Glomerular endothelial cell (primary cell): ENCODE results near the gene ZC3H12C. TPM values are rescaled to one million over a fixed set of nuclear protein-coding genes. Genes with fewer than 3 reads are reported as not detected.
"Not testable (repeated sequence)": the region's sequence is repeated elsewhere in the genome, so short reads cannot be mapped to it uniquely, and the experiment has no call there.

Experiments
- DNase-seq: peaks from one replicate; pipeline ENCODE4 v3.0.0-alpha.2; 2011; ENCODE audit warnings: low read depth, low spot score; ENCODE audit errors: extremely low read depth
- total RNA-seq: library from RNA; depleted of rRNA; stranded (reverse); fragments of >200 nt; gene quantifications from 2 replicates; pipeline ENCODE4 v1.2.3, GENCODE V29; 2015

ZC3H12C gene
- total RNA-seq, 1 donor from 2014 or later = 16.8 TPM

DNA sequence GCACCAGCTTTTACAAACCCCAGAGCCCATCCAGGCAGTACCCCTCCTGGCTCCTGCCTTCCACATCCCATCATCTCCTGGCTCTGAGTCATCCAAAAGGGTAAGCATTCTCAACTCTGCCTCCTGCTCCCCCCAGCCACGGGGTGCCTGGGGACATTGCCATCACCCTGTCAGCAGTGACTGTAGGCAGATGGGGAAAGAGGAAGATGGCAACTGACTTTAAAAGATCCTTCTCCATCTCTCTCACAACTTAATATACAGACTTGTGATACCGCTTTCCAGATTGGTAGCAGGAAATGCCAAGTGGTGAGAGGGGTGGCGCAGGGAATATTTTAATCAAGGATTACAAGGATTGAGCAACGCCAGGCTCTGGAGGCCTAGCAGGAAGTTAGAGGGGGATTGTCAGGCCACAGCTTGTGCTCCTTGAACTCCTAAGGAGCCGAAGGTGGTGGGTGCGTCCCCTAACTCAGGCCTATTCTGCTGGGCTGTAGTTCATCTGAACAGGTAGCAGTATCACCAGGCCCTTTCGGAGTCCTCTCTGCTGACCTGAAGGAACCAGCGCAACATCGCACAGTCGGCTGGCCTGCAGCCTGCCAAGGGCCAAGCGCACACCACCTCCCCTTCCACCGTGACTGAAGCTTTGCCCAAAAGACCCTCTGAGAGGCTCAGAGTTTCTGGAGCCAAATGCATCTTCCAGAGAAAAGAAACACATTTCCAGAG is 83.3 kb downstream of the ZC3H12C start:
- no peak for DNase-seq

DNA sequence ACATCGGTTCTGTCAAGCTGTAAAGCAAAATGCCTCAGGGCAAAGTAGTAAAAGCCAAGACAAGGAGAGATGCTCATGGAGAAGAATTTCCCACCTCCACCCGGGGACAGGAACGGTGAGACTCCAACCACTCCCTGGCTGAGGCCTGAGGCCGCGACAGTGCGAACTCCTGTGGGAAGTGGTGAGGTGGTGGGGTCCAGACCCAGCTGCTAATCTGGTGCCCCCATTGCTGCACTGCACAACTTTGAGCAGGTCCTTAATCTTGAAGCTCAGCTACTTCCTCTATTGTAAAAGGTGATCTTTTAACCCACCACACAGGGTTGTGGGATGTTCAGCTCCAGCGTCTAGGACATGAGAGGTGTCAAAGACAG is 83.9 kb downstream of the ZC3H12C start:
- DNase-seq = no peak

DNA sequence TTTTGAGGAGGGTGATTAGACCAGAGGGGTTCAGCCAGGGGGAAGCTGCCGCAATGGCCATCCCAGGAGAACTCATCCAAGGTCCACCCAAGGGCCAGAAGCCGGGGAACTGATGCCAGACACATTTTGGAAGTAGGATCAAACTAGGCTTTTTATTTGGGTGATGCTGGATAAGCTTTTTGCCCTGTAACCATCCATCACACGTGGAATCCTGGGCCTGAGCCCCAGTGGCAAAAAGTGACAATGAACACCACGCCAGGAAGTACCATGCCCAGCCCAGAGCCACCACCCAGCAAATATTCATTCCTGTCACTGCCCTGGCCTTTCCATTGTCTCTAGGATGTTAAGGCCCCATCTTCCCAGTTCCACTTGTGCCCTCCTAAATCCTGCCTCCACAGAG is 85.9 kb downstream of the ZC3H12C start:
- no peak for DNase-seq

DNA sequence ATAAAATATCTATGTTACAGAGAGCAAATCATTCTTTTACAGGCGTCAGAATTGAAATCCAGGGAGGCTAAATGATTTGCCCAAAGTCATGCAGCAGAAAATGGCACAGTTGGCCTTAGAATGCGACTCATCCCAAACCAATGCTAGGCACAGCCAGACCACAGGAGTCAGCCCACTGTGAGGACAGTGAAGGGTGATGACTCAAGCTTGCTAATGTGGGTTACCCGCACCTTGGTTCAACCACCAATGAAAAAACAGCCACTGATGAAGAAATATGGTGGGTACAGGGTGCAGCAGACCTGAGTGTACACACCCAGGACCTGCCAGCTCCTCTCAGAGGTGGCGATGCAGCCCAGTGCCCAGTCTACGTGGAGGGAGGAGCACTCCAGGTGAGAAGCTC is 89.7 kb downstream of the ZC3H12C start:
- DNase-seq = no peak

DNA sequence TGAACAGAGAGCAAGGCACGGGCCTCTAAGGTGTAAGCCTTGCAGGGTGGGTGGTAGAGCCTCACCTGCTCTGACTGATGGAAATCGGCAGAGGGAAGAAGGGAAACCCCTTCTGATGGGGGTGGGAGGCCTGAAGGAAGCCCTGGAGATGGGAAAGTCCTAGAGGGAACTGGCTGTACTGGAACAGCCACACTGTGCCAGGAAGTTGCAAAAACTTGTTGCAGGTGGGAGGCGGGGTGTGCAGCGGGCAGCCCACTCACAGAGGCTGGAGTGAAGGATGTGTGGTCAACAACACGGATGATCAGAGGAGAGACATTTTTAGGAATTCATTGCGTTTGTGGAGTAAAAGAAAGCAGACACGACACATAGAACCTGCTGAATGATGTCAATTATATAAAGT is 91.3 kb downstream of the ZC3H12C start:
- DNase-seq = no peak

DNA sequence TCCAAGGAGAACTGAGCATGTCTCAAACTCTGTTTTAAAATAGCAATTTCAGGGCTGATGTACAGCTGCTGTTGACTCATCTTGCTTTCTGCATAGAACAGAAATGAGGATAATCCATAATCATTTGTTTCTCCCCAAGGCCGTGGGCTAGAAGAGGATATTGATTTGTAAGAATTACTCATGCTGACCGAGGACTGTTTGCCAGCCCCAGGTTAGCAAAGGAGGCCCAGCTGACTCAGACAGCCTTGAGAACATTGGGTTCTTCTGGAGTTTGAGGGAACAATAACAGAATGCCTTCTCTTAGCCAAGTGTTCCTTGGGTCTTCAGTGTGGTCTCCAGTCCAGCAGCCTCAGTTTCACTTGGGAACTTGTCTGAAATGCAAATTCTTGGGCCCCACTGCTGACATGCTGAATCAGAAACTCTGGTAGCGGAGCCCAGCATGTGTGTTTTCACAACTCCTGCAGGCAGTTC is 92.0 kb downstream of the ZC3H12C start:
- no peak for DNase-seq

DNA sequence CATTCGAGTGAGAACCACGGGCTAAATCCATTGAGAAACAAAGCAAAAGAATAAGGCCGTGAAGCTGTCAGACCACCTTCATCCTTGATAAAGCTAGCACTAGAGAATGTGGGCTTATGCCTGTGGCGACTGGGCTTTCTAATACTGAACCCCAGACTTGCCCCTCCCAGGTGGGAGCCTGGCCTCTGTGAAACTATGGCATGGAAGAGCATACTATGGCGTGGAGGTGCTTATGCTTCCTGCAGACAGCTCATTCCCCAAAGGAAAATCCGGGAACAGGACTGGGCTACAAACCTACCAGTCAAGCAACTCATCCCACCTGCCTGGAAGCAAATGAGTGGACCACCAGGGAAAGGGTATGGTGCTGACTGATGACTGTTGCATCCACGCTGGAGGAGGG is 92.4 kb downstream of the ZC3H12C start:
- DNase-seq = no peak

DNA sequence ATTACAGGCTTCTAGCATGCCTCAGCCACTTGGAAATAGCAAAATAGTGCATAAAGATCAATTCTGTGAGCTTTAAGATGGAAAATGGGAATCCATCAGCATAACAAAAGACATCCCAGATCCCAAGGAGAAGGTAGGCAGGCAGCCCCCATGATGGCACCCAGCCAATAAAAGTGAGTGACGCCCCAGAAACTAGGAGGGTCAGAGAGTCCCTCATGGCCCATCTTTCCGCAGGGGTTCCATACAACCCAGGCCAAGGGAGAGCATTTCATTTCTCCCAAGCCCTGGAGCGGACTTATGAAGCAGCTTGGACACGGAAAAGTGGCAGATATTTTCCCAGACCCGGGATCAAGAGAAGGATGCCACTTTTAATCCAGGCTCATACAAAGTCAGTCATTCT is 93.3 kb downstream of the ZC3H12C start:
- DNase-seq = no peak

DNA sequence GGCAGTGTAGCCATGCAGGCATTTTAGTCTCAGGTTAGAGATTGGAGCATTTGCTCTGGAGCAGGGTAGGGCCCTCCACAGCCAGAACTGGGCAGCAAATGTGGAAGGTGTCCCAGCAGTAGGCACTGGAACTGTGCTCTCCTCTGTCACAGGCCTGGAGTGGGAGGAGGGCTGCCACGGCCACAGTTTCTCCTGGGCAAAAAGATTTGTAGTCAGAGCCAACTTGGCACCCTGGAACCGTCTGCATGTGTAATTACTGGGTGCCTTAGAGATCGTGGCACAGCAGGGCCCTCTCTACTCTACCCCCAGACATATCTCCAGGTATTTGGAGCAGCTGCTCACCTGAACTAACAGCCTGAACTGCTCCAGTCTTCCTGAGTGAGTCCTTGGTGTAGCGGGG is 93.7 kb downstream of the ZC3H12C start:
- no peak for DNase-seq

DNA sequence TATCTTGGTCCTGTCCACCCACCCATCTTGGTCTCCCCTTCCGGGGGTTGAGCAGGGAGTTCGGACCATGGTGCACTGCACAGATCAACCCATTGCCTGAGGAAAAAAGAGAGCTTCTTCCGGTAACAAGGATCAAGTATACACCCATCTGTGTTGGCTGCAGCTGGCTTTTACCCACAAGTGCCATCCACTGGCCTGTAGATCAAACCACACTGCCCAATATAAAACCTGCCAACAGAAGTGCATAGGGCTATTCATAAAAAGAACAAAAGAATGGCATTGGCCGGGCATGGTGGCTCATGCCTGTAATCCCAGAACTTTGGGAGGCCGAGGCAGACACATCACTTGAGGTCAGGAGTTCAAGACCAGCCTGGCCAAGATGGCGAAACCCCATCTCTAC is 94.5 kb downstream of the ZC3H12C start:
- no peak for DNase-seq

DNA sequence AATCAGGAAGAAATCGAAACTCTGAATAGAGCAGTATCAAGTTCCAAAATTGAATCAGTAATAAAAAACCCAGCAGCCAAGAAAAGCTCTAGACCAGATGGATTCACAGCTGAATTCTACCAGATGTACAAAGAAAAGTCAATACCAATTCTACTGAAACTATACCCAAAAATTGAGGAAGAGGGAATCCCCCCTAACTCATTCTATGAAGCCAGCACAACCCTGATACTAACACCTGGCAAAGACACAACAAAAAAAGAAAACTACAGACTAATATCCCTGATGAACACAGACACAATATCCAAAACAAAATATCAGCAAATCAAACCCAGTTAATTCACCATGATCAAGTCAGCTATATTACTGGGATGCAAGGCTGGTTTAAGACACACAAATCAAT is 97.7 kb downstream of the ZC3H12C start:
- no peak for DNase-seq

DNA sequence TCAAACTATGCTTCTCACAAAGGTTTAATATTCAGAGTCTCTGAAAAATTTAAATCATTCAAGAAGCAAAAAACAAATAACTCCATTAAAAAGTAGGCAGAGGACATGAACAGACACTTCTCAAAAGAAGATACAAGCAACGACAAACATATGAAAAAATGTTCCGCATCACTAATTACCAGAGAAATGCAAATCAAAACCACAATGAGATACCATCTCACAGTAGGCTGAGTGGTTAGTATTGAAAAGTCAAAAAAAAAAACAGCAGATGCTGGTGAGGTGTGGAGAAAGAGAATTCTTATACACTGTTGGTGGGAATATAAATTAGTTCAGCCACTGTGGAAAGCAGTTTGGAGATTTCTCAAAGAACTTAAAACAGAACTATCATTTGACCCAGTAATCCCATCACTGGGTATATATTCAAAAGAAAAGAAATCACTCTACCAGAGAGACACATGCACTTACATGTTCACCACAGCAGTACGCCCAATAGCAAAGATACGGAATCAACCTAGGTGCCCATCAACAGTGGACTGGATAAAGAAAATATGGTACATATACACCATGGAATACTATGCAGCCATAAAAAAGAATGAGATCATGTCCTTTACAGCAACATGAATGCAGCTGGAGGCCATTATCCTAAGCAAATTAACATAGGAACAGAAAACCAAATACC is 99.6 kb downstream of the ZC3H12C start:
- DNase-seq = not testable (repeated sequence)

DNA sequence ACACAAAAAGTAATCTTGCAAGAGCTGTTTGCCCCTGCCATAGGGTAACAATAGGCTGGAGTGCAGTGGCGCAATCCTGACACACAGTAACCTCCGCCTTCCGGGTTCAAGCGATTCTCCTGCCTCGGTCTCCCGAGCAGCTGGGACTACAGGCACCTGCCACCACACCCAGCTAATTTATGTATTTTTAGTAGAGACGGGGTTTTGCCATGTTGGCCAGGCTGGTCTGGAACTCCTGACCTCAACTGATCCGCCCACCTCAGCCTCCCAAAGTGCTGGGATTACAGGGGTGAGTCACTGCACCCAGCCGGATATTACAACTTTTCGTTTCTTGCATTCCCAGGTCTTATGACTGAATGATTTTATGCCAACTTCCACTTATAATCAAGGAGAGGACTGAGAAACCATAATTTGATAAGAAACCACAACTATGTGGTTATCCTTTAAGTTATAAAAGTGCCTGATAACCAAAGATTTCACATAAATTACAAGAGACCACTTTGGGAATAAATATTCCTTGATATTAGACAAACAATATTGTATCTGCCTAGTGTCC is 101.1 kb downstream of the ZC3H12C start:
- DNase-seq = peak; percentile 62

DNA sequence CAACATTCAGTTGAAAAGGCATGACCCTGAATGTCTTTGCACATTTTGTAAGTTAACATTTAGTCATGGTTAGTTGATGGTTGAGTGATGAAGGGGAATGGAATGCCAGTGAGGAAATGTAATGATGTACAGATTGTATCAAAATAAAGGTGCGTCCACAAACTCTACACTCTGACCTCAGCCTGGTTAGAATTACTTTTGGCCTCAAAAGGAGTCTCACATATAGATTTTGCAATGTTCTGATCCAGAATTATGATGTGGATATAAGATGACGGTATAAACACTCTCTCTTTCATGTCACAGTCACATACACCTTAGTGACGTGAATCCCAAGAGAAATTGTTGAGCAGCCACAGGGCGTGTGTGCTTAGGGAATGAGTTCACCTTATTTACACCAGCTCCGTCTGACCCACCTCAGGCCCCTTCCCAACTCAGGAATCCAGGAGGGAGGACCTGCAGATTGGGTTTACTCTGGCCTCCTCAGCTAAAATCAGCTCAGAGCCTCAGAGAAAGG is 103.1 kb downstream of the ZC3H12C start:
- DNase-seq = peak; percentile 52

DNA sequence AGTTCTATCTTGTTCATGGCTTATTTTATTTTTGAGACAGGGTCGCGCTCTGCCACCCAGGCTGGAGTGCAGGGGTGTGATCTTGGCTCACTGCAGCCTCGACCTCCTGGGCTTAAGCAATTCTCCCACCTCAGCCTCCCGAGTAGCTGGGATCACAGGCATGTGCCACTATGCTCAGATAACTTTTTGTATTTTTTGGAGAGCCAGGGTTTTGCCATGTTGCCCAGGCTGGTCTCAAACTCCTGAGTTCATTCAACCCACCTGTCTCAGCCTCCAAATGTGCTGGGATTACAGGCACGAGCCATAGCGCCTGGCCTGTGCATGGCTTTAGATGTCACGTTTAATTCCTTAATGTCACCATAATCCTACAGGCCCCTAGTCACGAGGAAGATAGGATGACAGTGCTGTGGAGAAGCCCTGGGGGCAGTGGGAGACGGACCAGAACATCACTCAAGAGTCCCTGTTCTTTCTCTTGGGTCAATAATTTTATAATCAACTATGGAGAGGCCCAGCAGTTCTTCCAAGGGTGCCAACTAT is 103.8 kb downstream of the ZC3H12C start:
- DNase-seq = no peak

DNA sequence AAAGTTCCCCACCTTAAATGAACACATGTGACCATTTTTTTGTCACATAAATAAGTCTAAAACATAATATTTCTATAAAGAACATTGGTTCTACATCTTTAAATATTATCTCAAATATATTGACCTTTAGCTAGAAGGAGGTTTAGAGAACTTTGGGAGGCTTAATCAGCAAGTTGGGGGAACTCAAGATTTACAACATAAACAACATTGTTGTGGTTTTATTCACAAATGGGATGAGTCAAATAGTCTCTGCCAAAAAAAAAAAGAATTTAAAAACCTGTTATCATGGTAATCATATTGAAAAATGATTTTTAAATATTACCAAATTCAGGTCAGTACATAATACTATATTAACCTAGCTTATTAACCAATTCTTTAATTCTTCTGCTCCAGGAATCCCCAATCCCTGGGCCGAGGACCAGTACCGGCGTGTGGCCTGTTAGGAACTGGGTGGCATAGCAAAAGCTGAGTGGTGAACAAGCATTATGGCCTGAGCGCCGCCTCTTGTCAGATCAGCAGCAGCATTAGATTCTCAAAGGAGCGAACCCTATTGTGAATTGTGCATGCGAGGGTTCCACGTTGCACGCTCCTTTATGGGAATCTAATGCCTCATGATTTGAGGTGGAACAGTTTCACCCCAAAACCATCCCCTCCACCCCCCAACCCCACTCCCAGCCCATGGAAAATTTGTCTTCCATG is 105.0 kb downstream of the ZC3H12C start:
- no peak for DNase-seq

DNA sequence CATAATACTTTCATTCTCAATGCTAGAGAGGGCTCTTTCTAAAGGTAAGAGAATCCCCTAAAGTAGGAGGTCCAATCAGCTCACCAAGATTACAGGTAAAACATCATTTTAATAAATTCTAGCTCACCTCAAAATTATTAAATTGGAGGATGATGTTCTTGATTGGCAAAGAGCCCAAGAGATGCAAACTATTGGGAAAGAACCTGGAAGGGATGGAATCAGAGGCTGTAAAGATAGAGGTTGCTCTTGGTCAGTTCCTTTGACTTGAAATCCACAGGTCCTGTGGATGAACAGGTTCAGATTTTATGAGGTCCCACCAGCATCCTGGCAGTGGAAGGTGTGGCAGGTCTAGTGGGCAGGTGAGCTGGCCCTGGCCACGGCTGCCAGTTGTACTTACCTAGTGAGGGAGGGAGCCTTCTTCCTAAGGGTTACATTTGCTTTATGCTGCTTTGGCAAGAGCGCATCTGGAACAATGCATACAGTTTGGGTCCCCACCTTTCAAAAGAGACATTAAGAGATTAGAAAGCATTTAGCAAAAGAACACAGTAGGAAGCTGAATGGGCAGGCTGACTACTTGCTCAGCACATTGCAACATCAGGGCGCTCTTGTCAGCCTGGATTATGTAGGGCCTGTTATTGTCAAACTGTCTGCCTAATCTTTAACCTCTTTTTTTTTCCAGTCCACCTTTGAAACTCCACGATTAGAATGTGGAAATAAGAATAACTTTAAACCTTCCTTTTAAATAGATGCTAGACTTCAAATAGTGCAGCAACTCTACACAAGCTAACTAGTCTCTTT is 106.2 kb downstream of the ZC3H12C start:
- DNase-seq = no peak

DNA sequence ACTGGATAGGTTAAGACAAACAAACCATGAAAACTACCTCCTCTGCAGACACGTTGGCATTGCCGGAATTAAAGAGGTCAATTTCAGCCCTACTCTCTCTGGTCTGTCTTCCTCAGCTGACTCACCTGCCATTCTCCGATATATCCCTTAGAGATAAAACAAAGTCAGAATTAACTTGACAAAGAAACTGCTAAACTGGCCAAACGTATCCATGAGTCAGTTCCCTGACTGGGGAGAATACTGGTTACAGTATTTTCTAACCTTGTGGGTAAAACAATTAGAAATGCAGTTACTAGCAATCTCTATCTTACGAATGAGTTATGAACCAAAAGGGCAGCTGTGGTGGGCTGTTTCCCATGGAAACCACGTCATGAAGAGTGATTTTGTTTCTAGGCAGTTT is 107.0 kb downstream of the ZC3H12C start:
- DNase-seq = no peak

DNA sequence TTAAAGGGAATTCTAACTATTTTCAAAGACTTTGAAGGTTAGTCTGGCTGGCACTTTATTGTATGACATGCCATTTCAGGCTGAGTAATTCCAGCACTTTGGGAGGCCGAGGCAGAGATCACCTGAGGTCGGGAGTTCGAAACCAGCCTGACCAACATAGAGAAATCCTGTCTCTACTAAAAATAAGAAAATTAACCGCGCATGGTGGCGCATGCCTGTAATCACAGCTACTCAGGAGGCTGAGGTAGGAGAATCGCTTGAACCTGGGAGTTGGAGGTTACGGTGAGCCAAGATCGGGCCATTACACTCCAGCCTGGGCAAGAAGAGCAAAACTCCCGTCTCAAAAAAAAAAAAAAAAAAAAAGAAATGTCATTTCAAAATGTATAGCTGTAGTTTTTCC is 107.6 kb downstream of the ZC3H12C start:
- no peak for DNase-seq

DNA sequence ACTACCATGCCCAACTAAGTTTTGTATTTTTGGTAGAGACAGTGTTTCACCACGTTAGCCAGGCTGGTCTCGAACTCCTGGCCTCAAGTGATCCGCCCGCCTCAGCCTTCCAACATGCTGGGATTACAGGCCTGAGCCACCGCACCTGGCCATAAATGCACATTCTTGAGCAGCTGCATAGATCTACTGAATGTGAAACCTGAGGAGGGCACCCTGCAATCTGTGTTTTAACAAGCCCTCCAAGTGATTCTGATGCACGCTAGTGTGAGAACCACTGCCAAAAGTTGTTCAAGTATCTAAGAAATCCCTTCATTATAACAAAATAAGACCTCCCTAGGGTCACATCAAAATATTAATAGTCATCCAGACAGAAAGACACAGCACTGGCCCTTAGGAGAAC is 113.9 kb downstream of the ZC3H12C start:
- DNase-seq = no peak
